DND-41 (cell line): ENCODE data around the gene MAGEC3.

Source experiments
- ATAC-seq: fragments of 200-7000 bp; cut with Tn5 transposase; 3 replicates; pipeline ENCODE4 v1.9.1; 2021; ENCODE audit warnings: low read depth; ENCODE audit not compliant: insufficient read depth
- DNase-seq: peaks from one replicate; pipeline ENCODE4 v3.0.0-alpha.2; 2020
- H2AFZ ChIP-seq: 2 replicates; pipeline ENCODE4 v1.6.0; 2012; ENCODE audit warnings: low read depth, low read length
- H3K27ac ChIP-seq: 2 replicates; pipeline ENCODE4 v1.5.1; 2012; ENCODE audit warnings: low read length, inconsistent platforms
- H3K27me3 ChIP-seq: fragments of 200-600 bp; sonication (generic); 2 replicates; pipeline ENCODE4 v1.6.0; 2012; ENCODE audit warnings: low read length, mild to moderate bottlenecking, inconsistent platforms; ENCODE audit not compliant: insufficient read depth, poor library complexity
- H3K36me3 ChIP-seq: 2 replicates; pipeline ENCODE4 v1.5.1; 2012; ENCODE audit warnings: low read length, inconsistent platforms; ENCODE audit not compliant: insufficient read depth
- H3K4me1 ChIP-seq: 2 replicates; pipeline ENCODE4 v1.5.1; 2012; ENCODE audit warnings: mild to moderate bottlenecking, low read length; ENCODE audit not compliant: insufficient read depth
- H3K4me2 ChIP-seq: 2 replicates; pipeline ENCODE4 v1.6.0; 2012; ENCODE audit warnings: mild to moderate bottlenecking, moderate library complexity, low read length, inconsistent platforms; ENCODE audit not compliant: insufficient read depth
- H3K4me3 ChIP-seq, 2 experiments: fragments of 200-600 bp in 1 of 2; shearing (Covaris generic) in 1 of 2; 2 replicates each; pipeline ENCODE4 v1.5.1; 2012 to 2016; ENCODE audit warnings: inconsistent platforms in 2 of 2, low read length in 2 of 2, mild to moderate bottlenecking in 2 of 2, low read depth in 1 of 2, moderate library complexity in 1 of 2
- H3K79me2 ChIP-seq: 2 replicates; pipeline ENCODE4 v1.6.0; 2012; ENCODE audit warnings: low read length, inconsistent platforms; ENCODE audit not compliant: insufficient read depth
- H3K9ac ChIP-seq: 2 replicates; pipeline ENCODE4 v1.6.0; 2012; ENCODE audit warnings: low read depth, mild to moderate bottlenecking, inconsistent platforms, low read length, moderate library complexity
- H3K9me3 ChIP-seq: 2 replicates; pipeline ENCODE4 v1.5.1; 2012; ENCODE audit warnings: low read length, moderate library complexity, mild to moderate bottlenecking, inconsistent platforms; ENCODE audit not compliant: insufficient read depth, severe bottlenecking
- H4K20me1 ChIP-seq: 2 replicates; pipeline ENCODE4 v1.6.0; 2012; ENCODE audit warnings: low read length; ENCODE audit not compliant: insufficient read depth
- EZH2 ChIP-seq: IDR thresholded peaks from 3 replicates; pipeline ENCODE4 v1.6.1; 2012; ENCODE audit warnings: borderline replicate concordance, low read depth, mild to moderate bottlenecking, moderate library complexity, low read length, inconsistent platforms; ENCODE audit not compliant: severe bottlenecking
- TF ChIP-seq, protein P1 (sequence below): IDR thresholded peaks from 2 replicates; pipeline ENCODE4 v1.5.1; 2012; ENCODE audit warnings: borderline replicate concordance, low read length, moderate library complexity, mild to moderate bottlenecking; ENCODE audit not compliant: poor library complexity, severe bottlenecking; ENCODE audit errors: extremely low read depth

MAGEC3 gene

DNA sequence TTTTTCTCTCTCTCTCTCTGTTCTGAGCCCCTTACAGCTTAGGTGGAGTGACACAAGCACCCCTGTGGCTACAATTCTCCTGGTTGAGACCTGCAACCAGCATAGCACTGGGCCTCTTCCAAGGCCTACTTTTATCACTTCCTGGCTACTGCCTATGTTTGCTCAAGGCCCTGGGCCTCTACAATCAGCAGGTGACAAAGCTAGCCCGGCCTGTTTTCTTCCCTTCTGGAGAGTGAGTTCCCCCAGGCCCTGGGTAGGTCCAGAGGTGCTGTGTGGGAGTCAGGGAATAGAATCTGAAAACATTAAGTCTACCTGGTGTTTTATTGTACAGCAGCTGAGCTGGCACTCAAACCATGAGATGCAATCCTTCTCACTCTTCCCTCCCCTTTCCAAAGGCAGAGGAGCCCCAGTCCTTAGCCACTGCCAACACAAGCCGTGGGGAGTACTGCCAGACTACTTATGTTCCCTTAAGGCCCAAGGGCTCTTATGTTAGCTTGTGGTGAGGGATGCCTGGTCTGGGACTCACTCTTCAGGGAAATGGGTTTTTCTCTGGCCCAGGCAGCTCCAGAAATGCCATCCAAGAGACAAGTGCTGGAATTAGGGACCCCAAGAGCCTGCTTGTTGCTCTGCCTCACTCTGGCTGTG is 23.8 kb upstream of the MAGEC3 start:
- Histone ChIP-seq H3K36me3 (no peaks in the 10 kb centered on the region), H3K9ac (no peak overlapping the region), H3K4me2 (no peak overlapping the region), H3K4me3 (no peak overlapping the region), H2AFZ (no peak overlapping the region), H3K27ac (no peak overlapping the region), H3K79me2 (no peaks in the 10 kb centered on the region), H3K9me3 (no peaks in the 10 kb centered on the region), H3K4me1 (no peaks in the 10 kb centered on the region), H3K27me3 (no peaks in the 10 kb centered on the region), H4K20me1 (no peaks in the 10 kb centered on the region)
- ATAC-seq, result no peak
- DNase-seq, result no peak
- TF ChIP-seq, protein P1, sequence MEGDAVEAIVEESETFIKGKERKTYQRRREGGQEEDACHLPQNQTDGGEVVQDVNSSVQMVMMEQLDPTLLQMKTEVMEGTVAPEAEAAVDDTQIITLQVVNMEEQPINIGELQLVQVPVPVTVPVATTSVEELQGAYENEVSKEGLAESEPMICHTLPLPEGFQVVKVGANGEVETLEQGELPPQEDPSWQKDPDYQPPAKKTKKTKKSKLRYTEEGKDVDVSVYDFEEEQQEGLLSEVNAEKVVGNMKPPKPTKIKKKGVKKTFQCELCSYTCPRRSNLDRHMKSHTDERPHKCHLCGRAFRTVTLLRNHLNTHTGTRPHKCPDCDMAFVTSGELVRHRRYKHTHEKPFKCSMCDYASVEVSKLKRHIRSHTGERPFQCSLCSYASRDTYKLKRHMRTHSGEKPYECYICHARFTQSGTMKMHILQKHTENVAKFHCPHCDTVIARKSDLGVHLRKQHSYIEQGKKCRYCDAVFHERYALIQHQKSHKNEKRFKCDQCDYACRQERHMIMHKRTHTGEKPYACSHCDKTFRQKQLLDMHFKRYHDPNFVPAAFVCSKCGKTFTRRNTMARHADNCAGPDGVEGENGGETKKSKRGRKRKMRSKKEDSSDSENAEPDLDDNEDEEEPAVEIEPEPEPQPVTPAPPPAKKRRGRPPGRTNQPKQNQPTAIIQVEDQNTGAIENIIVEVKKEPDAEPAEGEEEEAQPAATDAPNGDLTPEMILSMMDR, result no peak
- TF ChIP-seq EZH2, result no peak

DNA sequence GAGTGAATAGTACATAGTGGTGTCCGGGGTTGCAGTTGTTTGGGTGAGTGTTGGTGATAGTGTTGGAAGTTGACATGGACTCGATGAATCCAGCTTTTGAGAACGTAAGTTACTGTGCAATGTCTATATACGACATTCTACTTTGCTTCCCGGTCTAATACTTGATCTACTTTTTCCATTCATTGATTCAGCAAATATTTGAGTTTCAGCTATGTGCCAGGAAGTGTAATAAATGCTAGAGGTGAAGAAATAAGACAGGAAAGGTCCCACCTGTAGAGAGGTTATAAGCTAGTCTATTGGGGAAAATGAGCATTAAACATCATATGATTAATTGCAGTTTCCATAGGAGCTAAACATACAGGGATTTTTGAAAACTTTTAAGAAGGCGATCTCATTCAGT is 22.2 kb upstream of the MAGEC3 start:
- H3K36me3 ChIP-seq, result no peaks in the 10 kb centered on the region
- ATAC-seq (no peak), DNase-seq (no peak)
- H3K9me3 ChIP-seq, result no peaks in the 10 kb centered on the region
- no peak overlapping the region for H3K9ac ChIP-seq
- no peak overlapping the region for H3K4me2 ChIP-seq
- no peak for TF ChIP-seq EZH2
- TF ChIP-seq, protein P1, result no peak
- H2AFZ ChIP-seq, result no peak overlapping the region
- no peaks in the 10 kb centered on the region for H3K4me1 ChIP-seq
- H3K27me3 ChIP-seq, result no peaks in the 10 kb centered on the region
- no peak overlapping the region for H3K4me3 ChIP-seq
- no peak overlapping the region for H3K27ac ChIP-seq
- no peaks in the 10 kb centered on the region for H4K20me1 ChIP-seq
- H3K79me2 ChIP-seq, result no peaks in the 10 kb centered on the region

DNA sequence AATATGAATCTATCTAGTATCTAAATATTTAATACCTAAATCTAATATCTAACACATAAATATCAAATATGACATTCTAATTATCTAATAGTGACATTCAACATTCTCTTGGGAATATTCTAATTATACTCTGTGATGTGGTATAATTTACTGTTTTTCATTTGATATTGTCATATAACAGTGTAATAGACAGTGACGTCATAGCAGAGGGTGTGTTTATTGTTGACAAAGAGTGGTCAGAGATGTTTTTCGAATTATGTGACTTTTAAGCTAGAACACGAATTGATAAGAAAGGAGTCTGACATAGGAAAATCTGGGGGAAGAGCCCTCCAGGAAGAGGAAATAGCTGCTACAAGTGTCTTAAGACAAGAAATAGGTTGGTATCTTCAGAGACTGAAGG is 5.9 kb upstream of the MAGEC3 start:
- Histone ChIP-seq H3K27me3 (no peaks in the 10 kb centered on the region), H3K4me1 (no peaks in the 10 kb centered on the region), H3K9me3 (no peaks in the 10 kb centered on the region), H3K79me2 (no peaks in the 10 kb centered on the region), H3K9ac (no peak overlapping the region), H3K36me3 (no peaks in the 10 kb centered on the region), H3K4me3 (no peak overlapping the region), H4K20me1 (no peaks in the 10 kb centered on the region), H3K27ac (no peak overlapping the region), H3K4me2 (no peak overlapping the region), H2AFZ (no peak overlapping the region)
- DNase-seq (no peak), ATAC-seq (no peak)
- TF ChIP-seq, protein P1, result no peak
- TF ChIP-seq EZH2, result no peak

DNA sequence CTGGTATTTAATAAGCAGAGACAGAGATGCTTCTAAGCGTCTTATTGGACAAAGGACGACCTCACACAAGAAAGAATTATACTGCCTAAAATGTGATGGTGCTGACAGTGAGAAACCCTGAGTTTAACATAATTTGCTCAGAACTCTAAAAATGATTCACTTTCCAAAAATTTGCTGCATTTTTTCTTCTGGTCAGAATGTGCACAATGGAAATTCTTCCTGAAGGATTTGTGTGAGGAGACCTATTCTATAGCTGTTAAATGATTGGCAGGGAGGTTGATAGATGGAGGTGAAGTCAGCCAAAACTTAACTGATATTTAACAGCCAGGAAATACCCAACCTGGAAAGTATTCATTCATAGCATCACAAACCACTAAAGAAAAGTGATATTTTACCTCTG is 1.7 kb downstream of the MAGEC3 start:
- H3K36me3 ChIP-seq, result no peaks in the 10 kb centered on the region
- H3K27ac ChIP-seq, result no peak overlapping the region
- no peak overlapping the region for H2AFZ ChIP-seq
- no peaks in the 10 kb centered on the region for H4K20me1 ChIP-seq
- H3K9me3 ChIP-seq, result no peaks in the 10 kb centered on the region
- no peak overlapping the region for H3K4me3 ChIP-seq
- no peaks in the 10 kb centered on the region for H3K4me1 ChIP-seq
- H3K9ac ChIP-seq, result no peak overlapping the region
- H3K4me2 ChIP-seq, result no peak overlapping the region
- H3K27me3 ChIP-seq, result no peaks in the 10 kb centered on the region
- H3K79me2 ChIP-seq, result no peaks in the 10 kb centered on the region
- TF ChIP-seq EZH2, result no peak
- TF ChIP-seq, protein P1, result no peak
- no peak for ATAC-seq
- DNase-seq, result no peak
